A549 (cell line): ENCODE results near the gene SHC2. TPM values are rescaled to one million over a fixed set of nuclear protein-coding genes. Genes with fewer than 3 reads are reported as not detected.

ENCODE experiments used
- ATAC-seq, 2 experiments: fragments of 200-7000 bp in 1 of 2; fragments of >200 bp in 1 of 2; cut with Nextera tagmentation in 1 of 2; cut with Tn5 transposase in 1 of 2; 3 replicates each; pipeline versions ENCODE4 v1.8.0 to v1.9.1; 2018 to 2020; ENCODE audit warnings: mild to moderate bottlenecking in 1 of 2, moderate library complexity in 1 of 2
- CTCF ChIA-PET: fragments of 300-600 bp; sonication (Branson Sonifier 250); formaldehyde crosslinking; extraction: SDS; loops from one replicate; lab custom pipeline; 2021; ENCODE audit warnings: antibody characterized with exemption, inconsistent platforms; lab: Yijun Ruan, JAX
- POLR2A ChIA-PET: fragments of 350-600 bp; formaldehyde crosslinking; extraction: SDS; loops from one replicate; lab custom pipeline; 2021; ENCODE audit warnings: antibody characterized with exemption, inconsistent platforms; lab: Yijun Ruan, JAX
- DNase-seq, 2 experiments: peaks; one replicate each; pipeline versions ENCODE4 v3.0.0 to v3.0.0-alpha.2; 2011 to 2016; ENCODE audit warnings: low read depth in 1 of 2, low spot score in 1 of 2
- FAIRE-seq: peaks from 2 replicates; lab custom pipeline; 2011; peaks lifted over from hg19 to GRCh38; lab: Jason Lieb, UNC
- H3K27ac ChIP-seq, 2 experiments: fragments of >200 bp; sonication (Bioruptor Twin); formaldehyde crosslinking; 3 replicates each; pipeline ENCODE4 v1.5.1; 2016 to 2017
- H3K4me1 ChIP-seq: fragments of >200 bp; sonication (Bioruptor Twin); formaldehyde crosslinking; 3 replicates; pipeline ENCODE4 v1.6.1; 2016
- H3K4me2 ChIP-seq: fragments of >200 bp; sonication (Bioruptor Twin); formaldehyde crosslinking; 3 replicates; pipeline ENCODE4 v1.6.1; 2016
- H3K4me3 ChIP-seq: fragments of >200 bp; sonication (Bioruptor Twin); formaldehyde crosslinking; 3 replicates; pipeline ENCODE4 v1.5.1; 2016
- H3K9me3 ChIP-seq: fragments of >200 bp; sonication (Bioruptor Twin); formaldehyde crosslinking; 3 replicates; pipeline ENCODE4 v1.6.1; 2016
- CBX2 ChIP-seq: fragments of 200-600 bp; sonication (generic); IDR thresholded peaks from 2 replicates; pipeline ENCODE4 v1.6.1; 2016; ENCODE audit warnings: low read depth, mild to moderate bottlenecking, borderline replicate concordance
- CHD2 ChIP-seq: fragments of 150-350 bp; IDR thresholded peaks from 2 replicates; pipeline ENCODE4 v1.6.1; 2014; ENCODE audit warnings: low read length; ENCODE audit not compliant: partially characterized antibody
- CHD4 ChIP-seq: fragments of 200-600 bp; sonication (generic); IDR thresholded peaks from 2 replicates; pipeline ENCODE4 v1.6.1; 2016; ENCODE audit warnings: antibody characterized with exemption, mild to moderate bottlenecking, borderline replicate concordance
- EHMT2 ChIP-seq: fragments of 200-600 bp; sonication (generic); IDR thresholded peaks from 2 replicates; pipeline ENCODE4 v1.6.1; 2016; ENCODE audit warnings: antibody characterized with exemption, low read depth, mild to moderate bottlenecking, moderate library complexity
- FOSB ChIP-seq: fragments of 250-450 bp; sonication (Bioruptor Pico); IDR thresholded peaks from 2 replicates; pipeline ENCODE4 v1.5.0; 2020; ENCODE audit warnings: mild to moderate bottlenecking, moderate library complexity
- FOXS1 ChIP-seq: fragments of 250-450 bp; sonication (Bioruptor Pico); IDR thresholded peaks from 2 replicates; pipeline ENCODE4 v1.5.0; 2020; ENCODE audit warnings: mild to moderate bottlenecking, moderate library complexity
- HDAC2 ChIP-seq: fragments of 200-600 bp; sonication (generic); IDR thresholded peaks from 2 replicates; pipeline ENCODE4 v1.6.1; 2016
- HOXA7 ChIP-seq: fragments of 250-450 bp; sonication (Bioruptor Pico); IDR thresholded peaks from 2 replicates; pipeline ENCODE4 v1.5.0; 2020; ENCODE audit warnings: mild to moderate bottlenecking, moderate library complexity
- HOXB5 ChIP-seq: fragments of 250-450 bp; sonication (Bioruptor Pico); IDR thresholded peaks from 2 replicates; pipeline ENCODE4 v1.5.0; 2020; ENCODE audit warnings: mild to moderate bottlenecking, moderate library complexity
- JUN ChIP-seq, 2 experiments: fragments of >200 bp; sonication (Bioruptor Twin); formaldehyde crosslinking; IDR thresholded peaks; 2 replicates in 1 of 2; 3 replicates in 1 of 2; pipeline ENCODE4 v1.6.1; 2016 to 2017
- NR3C1 ChIP-seq: fragments of >200 bp; sonication (Bioruptor Twin); formaldehyde crosslinking; IDR thresholded peaks from 3 replicates; pipeline ENCODE4 v1.6.1; 2017
- POLR2A ChIP-seq: IDR thresholded peaks from 2 replicates; pipeline ENCODE4 v1.6.1; 2012; ENCODE audit warnings: mild to moderate bottlenecking, low read length
- POLR2AphosphoS2 ChIP-seq: conservative IDR thresholded peaks from 2 replicates; pipeline ENCODE4 v1.6.1; 2012; ENCODE audit warnings: low read length, improper control_type of control experiment, inconsistent platforms
- RARB ChIP-seq: fragments of 250-450 bp; sonication (Bioruptor Pico); IDR thresholded peaks from 2 replicates; pipeline ENCODE4 v1.8.0; 2021; ENCODE audit warnings: mild to moderate bottlenecking, moderate library complexity
- SMC3 ChIP-seq: fragments of >200 bp; sonication (Bioruptor Twin); formaldehyde crosslinking; IDR thresholded peaks from 3 replicates; pipeline ENCODE4 v1.6.1; 2018; ENCODE audit warnings: inconsistent platforms
- TFCP2L1 ChIP-seq: fragments of 250-450 bp; sonication (Bioruptor Pico); IDR thresholded peaks from 2 replicates; pipeline ENCODE4 v1.5.0; 2021; ENCODE audit warnings: mild to moderate bottlenecking
- ZC3H11A ChIP-seq: fragments of 450-650 bp; IDR thresholded peaks from 2 replicates; pipeline ENCODE4 v1.6.1; 2014; ENCODE audit warnings: antibody characterized with exemption, mild to moderate bottlenecking
- ZFP36 ChIP-seq: fragments of 450-650 bp; IDR thresholded peaks from 2 replicates; pipeline ENCODE4 v1.6.1; 2014; ENCODE audit warnings: borderline replicate concordance; ENCODE audit not compliant: partially characterized antibody
- WGBS: methylation state at CpG from one replicate; pipeline ENCODE4 v1.1.6; 2017; ENCODE audit errors: missing lambda C conversion rate; 5-methylcytosine and 5-hydroxymethylcytosine counted together
- polyA plus RNA-seq, 4 experiments: library from polyadenylated mRNA; depleted of rRNA in 3 of 4; stranded (reverse); fragments of >200 nt; fragmentation: RNase III in 1 of 4; extraction: RNeasy Plus Mini Kit Qiagen cat#74134 plus additional on column Dnase treatment in 1 of 4; gene quantifications; 2 replicates in 3 of 4; 3 replicates in 1 of 4; pipeline ENCODE4 v1.2.3, GENCODE V29; 2011 to 2017
- TF ChIP-seq, protein P1 (sequence below): fragments of 200-600 bp; sonication (generic); IDR thresholded peaks from 2 replicates; pipeline ENCODE4 v1.6.1; 2016; ENCODE audit warnings: antibody characterized with exemption, mild to moderate bottlenecking, moderate library complexity
- TF ChIP-seq, protein P2 (sequence below): fragments of 450-650 bp; IDR thresholded peaks from 2 replicates; pipeline ENCODE4 v1.6.1; 2014; ENCODE audit warnings: antibody characterized with exemption
- TF ChIP-seq, protein P3 (sequence below): fragments of >200 bp; sonication (Bioruptor Twin); formaldehyde crosslinking; IDR thresholded peaks from 3 replicates; pipeline ENCODE4 v1.6.1; 2016

SHC2 gene
- polyA plus RNA-seq, 2 of the 4 experiments (the other 2 are of a cell fraction): 0.36 to 0.58 TPM

DNA sequence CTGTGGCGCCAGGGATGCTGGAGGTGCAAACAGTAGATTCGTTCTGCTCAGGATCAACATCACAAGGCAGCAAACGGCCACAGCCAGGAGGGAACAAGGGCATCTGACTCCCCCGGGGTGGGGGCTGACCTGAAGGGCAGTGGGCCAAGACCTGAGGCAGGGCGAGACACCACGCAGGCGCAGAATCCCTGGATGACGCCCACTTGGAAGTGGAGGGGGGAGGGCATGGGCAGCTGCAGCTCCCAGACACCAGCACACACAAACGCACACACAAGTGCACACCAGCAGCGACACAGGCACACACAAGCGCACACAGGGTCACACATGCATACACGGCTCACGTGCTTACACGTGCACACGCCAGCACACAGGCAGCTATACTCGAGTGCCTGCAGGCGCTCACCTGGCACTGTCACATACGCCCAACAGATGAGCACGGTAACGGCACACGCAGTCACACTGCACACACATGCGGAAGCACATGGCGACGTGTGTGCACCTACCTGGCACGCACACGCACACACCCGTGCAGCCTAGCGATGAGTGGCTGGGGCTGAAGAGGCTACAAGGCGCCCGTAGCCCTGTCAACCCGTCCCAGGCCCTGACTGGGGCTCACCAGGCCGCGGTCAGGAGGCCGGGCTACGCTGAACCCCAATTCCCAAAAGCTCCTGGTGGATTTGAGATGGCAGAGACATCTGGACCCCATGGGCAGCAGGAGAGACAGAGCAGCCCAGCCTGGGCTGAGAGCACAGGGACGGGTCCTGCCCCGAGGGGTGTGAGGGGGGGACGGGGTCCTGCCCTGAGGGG is 57.4 kb downstream of the SHC2 start:
- no peak for ATAC-seq
- TF ChIP-seq CHD2 (no peak), POLR2A (no peak), SMC3 (no peak), ZFP36 (no peak), TFCP2L1 (no peak), NR3C1 (no peak), HDAC2 (no peak), POLR2AphosphoS2 (no peak), JUN (IDR thresholded peaks at IDR 0.05) (no peak), FOXS1 (CRISPR knock-in tag) (no peak), HOXB5 (CRISPR knock-in tag) (no peak), CHD4 (no peak), CBX2 (no peak)
- TF ChIP-seq, protein P1, sequence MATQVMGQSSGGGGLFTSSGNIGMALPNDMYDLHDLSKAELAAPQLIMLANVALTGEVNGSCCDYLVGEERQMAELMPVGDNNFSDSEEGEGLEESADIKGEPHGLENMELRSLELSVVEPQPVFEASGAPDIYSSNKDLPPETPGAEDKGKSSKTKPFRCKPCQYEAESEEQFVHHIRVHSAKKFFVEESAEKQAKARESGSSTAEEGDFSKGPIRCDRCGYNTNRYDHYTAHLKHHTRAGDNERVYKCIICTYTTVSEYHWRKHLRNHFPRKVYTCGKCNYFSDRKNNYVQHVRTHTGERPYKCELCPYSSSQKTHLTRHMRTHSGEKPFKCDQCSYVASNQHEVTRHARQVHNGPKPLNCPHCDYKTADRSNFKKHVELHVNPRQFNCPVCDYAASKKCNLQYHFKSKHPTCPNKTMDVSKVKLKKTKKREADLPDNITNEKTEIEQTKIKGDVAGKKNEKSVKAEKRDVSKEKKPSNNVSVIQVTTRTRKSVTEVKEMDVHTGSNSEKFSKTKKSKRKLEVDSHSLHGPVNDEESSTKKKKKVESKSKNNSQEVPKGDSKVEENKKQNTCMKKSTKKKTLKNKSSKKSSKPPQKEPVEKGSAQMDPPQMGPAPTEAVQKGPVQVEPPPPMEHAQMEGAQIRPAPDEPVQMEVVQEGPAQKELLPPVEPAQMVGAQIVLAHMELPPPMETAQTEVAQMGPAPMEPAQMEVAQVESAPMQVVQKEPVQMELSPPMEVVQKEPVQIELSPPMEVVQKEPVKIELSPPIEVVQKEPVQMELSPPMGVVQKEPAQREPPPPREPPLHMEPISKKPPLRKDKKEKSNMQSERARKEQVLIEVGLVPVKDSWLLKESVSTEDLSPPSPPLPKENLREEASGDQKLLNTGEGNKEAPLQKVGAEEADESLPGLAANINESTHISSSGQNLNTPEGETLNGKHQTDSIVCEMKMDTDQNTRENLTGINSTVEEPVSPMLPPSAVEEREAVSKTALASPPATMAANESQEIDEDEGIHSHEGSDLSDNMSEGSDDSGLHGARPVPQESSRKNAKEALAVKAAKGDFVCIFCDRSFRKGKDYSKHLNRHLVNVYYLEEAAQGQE: no peak
- TF ChIP-seq, protein P2, sequence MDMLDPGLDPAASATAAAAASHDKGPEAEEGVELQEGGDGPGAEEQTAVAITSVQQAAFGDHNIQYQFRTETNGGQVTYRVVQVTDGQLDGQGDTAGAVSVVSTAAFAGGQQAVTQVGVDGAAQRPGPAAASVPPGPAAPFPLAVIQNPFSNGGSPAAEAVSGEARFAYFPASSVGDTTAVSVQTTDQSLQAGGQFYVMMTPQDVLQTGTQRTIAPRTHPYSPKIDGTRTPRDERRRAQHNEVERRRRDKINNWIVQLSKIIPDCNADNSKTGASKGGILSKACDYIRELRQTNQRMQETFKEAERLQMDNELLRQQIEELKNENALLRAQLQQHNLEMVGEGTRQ: no peak
- CTCF ChIA-PET: no interaction called here

DNA sequence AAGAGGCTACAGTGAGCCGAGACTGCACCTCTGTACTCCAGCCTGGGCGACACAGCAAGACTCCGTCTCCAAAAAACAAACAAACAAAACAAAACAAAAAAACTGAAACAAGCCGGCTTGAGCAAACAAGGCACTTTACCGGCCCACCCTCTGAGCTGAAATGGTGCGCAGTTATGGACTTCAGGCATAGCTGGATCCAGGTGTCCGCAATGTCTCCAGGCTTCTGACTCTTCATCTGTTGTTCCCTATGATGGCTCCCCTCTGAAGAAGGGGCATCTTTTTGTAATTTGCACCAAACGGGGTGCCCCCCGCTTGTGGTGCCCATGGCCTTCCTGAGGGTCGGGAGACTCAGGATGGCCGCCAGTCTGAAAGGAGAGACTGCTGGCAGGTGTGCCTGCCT is 58.0 kb downstream of the SHC2 start:
- Histone ChIP-seq H3K9me3 (no peaks in the 10 kb centered on the region), H3K4me3 (no peak overlapping the region), H3K27ac (no peak overlapping the region), H3K4me1 (0 out of 3 replicates have a peak, but pooled peaks cover 3% of the 10 kb centered on the region), H3K4me2 (no peak overlapping the region)
- CTCF ChIA-PET: no interaction called here
- ATAC-seq: no peak
- WGBS: 69% methylated on average over 11 of the region's 11 CpGs
- DNase-seq: no peak
- TF ChIP-seq HOXA7 (CRISPR knock-in tag): no peak
- TF ChIP-seq RARB (CRISPR knock-in tag): no peak
- no peak for TF ChIP-seq ZC3H11A
- TF ChIP-seq, protein P3, sequence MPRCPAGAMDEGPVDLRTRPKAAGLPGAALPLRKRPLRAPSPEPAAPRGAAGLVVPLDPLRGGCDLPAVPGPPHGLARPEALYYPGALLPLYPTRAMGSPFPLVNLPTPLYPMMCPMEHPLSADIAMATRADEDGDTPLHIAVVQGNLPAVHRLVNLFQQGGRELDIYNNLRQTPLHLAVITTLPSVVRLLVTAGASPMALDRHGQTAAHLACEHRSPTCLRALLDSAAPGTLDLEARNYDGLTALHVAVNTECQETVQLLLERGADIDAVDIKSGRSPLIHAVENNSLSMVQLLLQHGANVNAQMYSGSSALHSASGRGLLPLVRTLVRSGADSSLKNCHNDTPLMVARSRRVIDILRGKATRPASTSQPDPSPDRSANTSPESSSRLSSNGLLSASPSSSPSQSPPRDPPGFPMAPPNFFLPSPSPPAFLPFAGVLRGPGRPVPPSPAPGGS: no peak
- no peak for TF ChIP-seq FOSB (CRISPR knock-in tag)
- TF ChIP-seq EHMT2: no peak
- no peak for FAIRE-seq
- POLR2A ChIA-PET: no interaction called here

More for the DNA sequence above, 57.4 kb downstream of the SHC2 start:
- DNase-seq (peak in 1 of 2 experiments; percentile 16), FAIRE-seq (no peak)
- no peak overlapping the region for H3K27ac ChIP-seq
- H3K9me3 ChIP-seq: no peaks in the 10 kb centered on the region
- H3K4me3 ChIP-seq: no peak overlapping the region
- POLR2A ChIA-PET: no interaction called here
- H3K4me1 ChIP-seq: peaks cover 5% of the 10 kb centered on the region; the same call in 1 of the 3 replicates
- no peak overlapping the region for H3K4me2 ChIP-seq
- WGBS: 49% methylated on average over 7 of the region's 38 CpGs
